Measurements from ENCODE around the gene TMEM185B.
"Not testable (repeated sequence)": the region's sequence is repeated elsewhere in the genome, so short reads cannot be mapped to it uniquely, and the experiment has no call there.

GRCh38 chr2:120259939-120260338 is 36.7 kb upstream of the TMEM185B start:
- TF ChIP-seq CTCF (IDR thresholded peaks at IDR 0.05); POLR2AphosphoS5 (IDR thresholded peaks at IDR 0.05; ENCODE audit: insufficient read depth in 1 of 2, low read depth in 1 of 2): not testable (repeated sequence)
